ENCODE measurements around the gene ALS2CL.
"Not testable (repeated sequence)": the region's sequence is repeated elsewhere in the genome, so short reads cannot be mapped to it uniquely, and the experiment has no call there.

Gene ALS2CL, protein sequence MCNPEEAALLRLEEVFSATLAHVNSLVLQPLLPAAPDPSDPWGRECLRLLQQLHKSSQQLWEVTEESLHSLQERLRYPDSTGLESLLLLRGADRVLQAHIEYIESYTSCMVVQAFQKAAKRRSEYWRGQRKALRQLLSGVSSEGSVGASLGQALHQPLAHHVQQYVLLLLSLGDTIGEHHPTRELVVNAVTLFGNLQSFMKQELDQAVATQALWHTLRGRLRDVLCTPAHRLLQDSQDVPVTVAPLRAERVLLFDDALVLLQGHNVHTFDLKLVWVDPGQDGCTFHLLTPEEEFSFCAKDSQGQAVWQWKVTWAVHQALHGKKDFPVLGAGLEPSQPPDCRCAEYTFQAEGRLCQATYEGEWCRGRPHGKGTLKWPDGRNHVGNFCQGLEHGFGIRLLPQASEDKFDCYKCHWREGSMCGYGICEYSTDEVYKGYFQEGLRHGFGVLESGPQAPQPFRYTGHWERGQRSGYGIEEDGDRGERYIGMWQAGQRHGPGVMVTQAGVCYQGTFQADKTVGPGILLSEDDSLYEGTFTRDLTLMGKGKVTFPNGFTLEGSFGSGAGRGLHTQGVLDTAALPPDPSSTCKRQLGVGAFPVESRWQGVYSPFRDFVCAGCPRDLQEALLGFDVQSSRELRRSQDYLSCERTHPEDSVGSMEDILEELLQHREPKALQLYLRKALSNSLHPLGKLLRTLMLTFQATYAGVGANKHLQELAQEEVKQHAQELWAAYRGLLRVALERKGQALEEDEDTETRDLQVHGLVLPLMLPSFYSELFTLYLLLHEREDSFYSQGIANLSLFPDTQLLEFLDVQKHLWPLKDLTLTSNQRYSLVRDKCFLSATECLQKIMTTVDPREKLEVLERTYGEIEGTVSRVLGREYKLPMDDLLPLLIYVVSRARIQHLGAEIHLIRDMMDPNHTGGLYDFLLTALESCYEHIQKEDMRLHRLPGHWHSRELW

DNA sequence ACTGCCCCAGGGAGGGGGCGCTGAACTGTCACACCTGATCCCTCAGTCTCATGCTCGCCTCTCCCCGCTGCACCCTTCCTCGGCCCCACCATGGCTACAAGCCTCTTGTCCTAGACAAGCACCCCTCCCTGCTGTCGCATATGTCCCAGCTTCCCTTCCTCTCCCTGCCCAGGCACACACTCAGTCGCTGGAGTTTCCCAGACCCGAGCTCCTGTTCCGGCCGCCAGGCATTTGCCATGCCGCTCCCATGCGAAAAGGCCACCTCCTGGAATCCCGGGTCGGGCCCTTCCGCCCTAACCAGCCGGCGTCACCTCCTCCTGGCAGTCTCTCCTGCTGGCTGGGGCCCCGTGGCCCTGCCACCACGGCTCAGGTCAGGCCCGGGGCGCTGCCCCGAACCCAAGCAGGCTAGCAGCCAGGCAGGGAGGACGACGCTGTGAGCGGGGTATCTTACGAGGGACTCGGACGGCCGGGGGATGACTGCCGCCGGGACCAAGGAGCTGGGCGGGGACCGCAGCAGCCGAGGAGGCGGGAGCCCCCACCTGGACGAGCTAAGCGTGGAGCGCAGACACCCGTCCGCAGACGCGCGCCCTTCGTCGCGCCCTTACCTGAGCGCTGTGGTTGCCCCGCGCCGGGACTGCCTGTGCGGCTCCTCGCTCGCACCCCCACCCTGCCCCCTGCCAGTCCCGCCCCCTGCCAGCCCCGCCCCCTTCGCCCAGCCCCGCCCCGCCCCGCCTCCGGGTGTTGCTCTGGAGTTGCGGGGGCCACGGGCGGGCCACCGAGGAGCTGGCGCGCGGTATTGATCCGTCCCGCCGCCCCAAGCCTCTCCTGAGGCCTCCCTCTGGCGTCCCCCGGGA is at the start of gene ALS2CL:
Gene ALS2CL (minus strand): TSS at position 642 of the 854 bp plus-strand sequence. CDS start 4,239 bp downstream, outside the sequence.
- DNase-seq (ENCODE audit: extremely low spot score, insufficient read length, low read depth) (peak; percentile 51), FAIRE-seq (no peak)

- FAIRE-seq: no peak
- no peak for DNase-seq (ENCODE audit: extremely low spot score, insufficient read length, low read depth)
These were observed 49.6 kb upstream of the ALS2CL start for GRCh38 chr3:46742992-46743585.

GRCh38 chr3:46739565-46739964 is 46.1 kb upstream of the ALS2CL start:
- FAIRE-seq: not testable (repeated sequence)

GRCh38 chr3:46737329-46737731 is 43.9 kb upstream of the ALS2CL start:
- FAIRE-seq: no peak
- no peak for DNase-seq (ENCODE audit: extremely low spot score, insufficient read length, low read depth)

More at GRCh38 chr3:46739565-46739964, 46.1 kb upstream of the ALS2CL start:
- DNase-seq (ENCODE audit: extremely low spot score, insufficient read length, low read depth): not testable (repeated sequence)

GRCh38 chr3:46736006-46736872 is 42.8 kb upstream of the ALS2CL start:
- no peak for FAIRE-seq

DNA sequence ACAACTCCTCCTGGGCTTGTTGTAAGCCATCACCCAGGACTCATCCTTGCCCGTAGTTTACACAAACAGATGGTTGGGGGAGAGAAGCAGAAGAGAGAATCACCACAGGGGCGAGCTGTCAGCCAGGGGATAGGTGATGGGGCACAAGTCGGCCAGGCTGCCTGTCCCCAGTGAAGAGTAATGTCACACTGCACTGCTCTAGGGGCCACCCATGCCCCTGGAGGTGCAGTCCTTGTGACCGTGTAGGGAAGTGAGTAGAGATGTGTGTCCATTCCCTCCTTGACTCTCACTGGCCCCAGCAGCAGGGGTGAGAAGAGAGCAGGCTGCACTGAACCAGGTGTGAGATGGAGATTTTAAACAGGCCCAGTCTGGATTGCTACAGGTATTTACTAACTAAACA is 41.3 kb upstream of the ALS2CL start:
- no peak for FAIRE-seq
- DNase-seq (ENCODE audit: extremely low spot score, insufficient read length, low read depth): no peak

More at GRCh38 chr3:46736006-46736872, 42.8 kb upstream of the ALS2CL start:
- DNase-seq (ENCODE audit: extremely low spot score, insufficient read length, low read depth): no peak

- FAIRE-seq (no peak), DNase-seq (ENCODE audit: extremely low spot score, insufficient read length, low read depth) (no peak)
These were observed 39.7 kb upstream of the ALS2CL start for GRCh38 chr3:46733026-46733800.

GRCh38 chr3:46731795-46732194 is 38.3 kb upstream of the ALS2CL start:
- DNase-seq (ENCODE audit: extremely low spot score, insufficient read length, low read depth): no peak
- FAIRE-seq: peak; percentile 71

GRCh38 chr3:46730819-46731218 is 37.3 kb upstream of the ALS2CL start:
- FAIRE-seq (no peak), DNase-seq (ENCODE audit: extremely low spot score, insufficient read length, low read depth) (no peak)

- DNase-seq (ENCODE audit: extremely low spot score, insufficient read length, low read depth) (no peak), FAIRE-seq (no peak)
These were observed 35.6 kb upstream of the ALS2CL start for GRCh38 chr3:46729038-46729437.

- DNase-seq (ENCODE audit: extremely low spot score, insufficient read length, low read depth): no peak
- FAIRE-seq: no peak
These were observed 32.3 kb upstream of the ALS2CL start for GRCh38 chr3:46725621-46726314.

DNA sequence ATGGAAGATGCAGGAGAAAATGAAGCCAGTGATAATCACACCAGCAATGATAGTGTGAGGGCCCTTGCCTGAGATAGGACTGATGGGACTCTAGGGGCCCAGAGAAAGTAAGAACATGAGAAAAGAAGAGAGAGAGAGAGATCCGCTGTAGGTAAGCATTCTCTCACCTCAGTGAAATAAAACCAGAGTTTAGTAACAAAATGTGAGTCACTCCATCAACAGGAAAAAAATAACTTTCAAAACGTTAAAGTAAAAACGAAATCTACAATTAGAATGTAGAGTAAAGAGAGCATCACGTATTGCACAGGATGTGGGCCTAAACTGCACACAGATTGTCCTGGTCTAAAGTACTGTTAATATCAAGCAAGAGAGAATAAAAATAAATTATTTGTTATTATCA is 30.9 kb upstream of the ALS2CL start:
- peak; percentile 35 for FAIRE-seq
- DNase-seq (ENCODE audit: extremely low spot score, insufficient read length, low read depth): no peak

GRCh38 chr3:46722443-46722842 is 29.0 kb upstream of the ALS2CL start:
- no peak for DNase-seq (ENCODE audit: extremely low spot score, insufficient read length, low read depth)
- no peak for FAIRE-seq

- DNase-seq (ENCODE audit: extremely low spot score, insufficient read length, low read depth) (no peak), FAIRE-seq (no peak)
These were observed 27.5 kb upstream of the ALS2CL start for GRCh38 chr3:46721009-46721408.

DNA sequence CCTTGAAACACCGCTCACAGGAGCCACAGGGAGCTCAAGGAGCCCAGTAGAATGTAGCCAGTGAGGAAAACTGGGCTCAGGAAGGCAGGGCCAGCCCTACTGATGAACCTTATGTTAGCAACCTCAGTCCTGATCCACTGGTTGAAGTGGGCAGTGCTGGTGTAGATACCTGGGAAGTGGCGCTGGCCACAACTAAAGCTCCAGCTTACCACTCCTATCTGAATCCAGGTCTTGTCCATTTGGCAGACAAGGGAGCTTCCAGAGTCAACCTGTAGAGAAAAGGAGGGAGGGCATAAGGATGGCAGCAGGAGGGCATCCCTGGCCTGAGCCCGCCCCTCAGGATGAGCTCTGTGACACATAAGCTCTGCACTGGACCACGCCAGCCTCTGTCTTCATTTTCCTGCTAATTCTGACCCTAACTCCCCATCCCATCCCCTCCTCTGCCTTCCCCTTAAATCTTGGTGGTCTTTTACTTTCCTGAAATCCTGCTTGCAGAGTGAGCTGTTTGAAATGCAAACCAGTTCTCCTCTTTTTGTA is 26.3 kb upstream of the ALS2CL start:
- FAIRE-seq (no peak), DNase-seq (ENCODE audit: extremely low spot score, insufficient read length, low read depth) (no peak)

DNA sequence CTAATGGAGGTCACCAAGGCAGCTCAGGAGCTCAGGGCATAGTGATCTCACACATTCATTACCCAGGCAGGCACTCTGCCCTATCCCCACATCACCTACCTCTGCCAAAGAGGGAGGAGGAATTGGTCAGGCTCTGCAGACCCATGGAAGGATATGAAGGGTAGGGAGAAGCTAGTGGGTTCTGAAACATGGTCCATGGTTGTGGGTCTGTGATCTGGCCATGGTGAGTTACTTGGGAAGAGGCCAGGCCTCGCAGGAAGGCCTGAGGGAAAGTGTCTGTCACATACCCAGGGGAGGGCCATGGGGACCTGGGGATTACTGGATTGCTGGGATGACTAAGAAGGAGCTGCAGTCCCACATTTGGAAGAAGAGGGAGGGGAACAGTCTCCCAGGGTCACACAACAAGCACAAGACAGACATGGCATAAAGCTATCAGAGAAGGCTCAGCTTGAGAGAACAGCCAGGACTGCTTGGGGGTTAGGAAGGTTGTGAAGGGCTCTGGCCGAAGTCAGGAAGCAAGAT is 25.6 kb upstream of the ALS2CL start:
- no peak for DNase-seq (ENCODE audit: extremely low spot score, insufficient read length, low read depth)
- no peak for FAIRE-seq

Measured in GM18507 (cell line).